H9 (cell line): ENCODE results near the gene C10orf95. TPM values are rescaled to one million over a fixed set of nuclear protein-coding genes. Genes with fewer than 3 reads are reported as not detected.

Experiments
- DNase-seq: peaks from one replicate; pipeline ENCODE4 v3.0.0-alpha.2; 2017
- H2AFZ ChIP-seq: one replicate; pipeline ENCODE4 v1.6.1; 2013; ENCODE audit warnings: mild to moderate bottlenecking, low read length, control low read depth, moderate library complexity
- H2AK5ac ChIP-seq: 2 replicates; pipeline ENCODE4 v1.6.1; 2013; ENCODE audit warnings: low read length, control low read depth, mixed read lengths; ENCODE audit not compliant: insufficient read length
- H2BK120ac ChIP-seq: one replicate; pipeline ENCODE4 v1.6.1; 2013; ENCODE audit warnings: low read depth, mild to moderate bottlenecking, low read length, control low read depth, inconsistent platforms; ENCODE audit not compliant: poor library complexity, severe bottlenecking
- H2BK12ac ChIP-seq: 2 replicates; pipeline ENCODE4 v1.6.1; 2013; ENCODE audit warnings: low read length, control low read depth, mixed read lengths, low read depth; ENCODE audit not compliant: insufficient read length
- H2BK15ac ChIP-seq: 2 replicates; pipeline ENCODE4 v1.6.1; 2013; ENCODE audit warnings: low read depth, low read length, control low read depth
- H2BK20ac ChIP-seq: one replicate; pipeline ENCODE4 v1.6.1; 2013; ENCODE audit warnings: low read depth, mild to moderate bottlenecking, low read length, control low read depth, inconsistent platforms; ENCODE audit not compliant: poor library complexity, severe bottlenecking
- H2BK5ac ChIP-seq: 2 replicates; pipeline ENCODE4 v1.6.1; 2013; ENCODE audit warnings: low read length, control low read depth, mixed read lengths; ENCODE audit not compliant: insufficient read length
- H3K14ac ChIP-seq: 2 replicates; pipeline ENCODE4 v1.6.1; 2013; ENCODE audit warnings: low read length, control low read depth; ENCODE audit not compliant: insufficient read depth
- H3K18ac ChIP-seq: 2 replicates; pipeline ENCODE4 v1.6.1; 2013; ENCODE audit warnings: low read depth, mild to moderate bottlenecking, mixed read lengths, low read length, control low read depth; ENCODE audit not compliant: insufficient read length
- H3K23ac ChIP-seq: 2 replicates; pipeline ENCODE4 v1.6.1; 2013; ENCODE audit warnings: low read length, control low read depth, mixed read lengths, low read depth; ENCODE audit not compliant: insufficient read length
- H3K23me2 ChIP-seq: 2 replicates; pipeline ENCODE4 v1.6.1; 2013; ENCODE audit warnings: low read depth, mild to moderate bottlenecking, mixed read lengths, low read length, control low read depth; ENCODE audit not compliant: insufficient read length, poor library complexity, severe bottlenecking
- H3K27ac ChIP-seq: 2 replicates; pipeline ENCODE4 v1.5.1; 2013; ENCODE audit warnings: low read length, control low read depth, mixed read lengths, low read depth; ENCODE audit not compliant: insufficient read length
- H3K27me3 ChIP-seq: 2 replicates; pipeline ENCODE4 v1.6.1; 2013; ENCODE audit warnings: low read length, control low read depth, inconsistent platforms; ENCODE audit not compliant: insufficient read depth
- H3K4ac ChIP-seq: 2 replicates; pipeline ENCODE4 v1.6.1; 2013; ENCODE audit warnings: low read depth, mild to moderate bottlenecking, control low read depth, inconsistent platforms, low read length, moderate library complexity
- H3K4me1 ChIP-seq: 2 replicates; pipeline ENCODE4 v1.6.1; 2013; ENCODE audit warnings: low read length, control low read depth, inconsistent platforms; ENCODE audit not compliant: insufficient read depth
- H3K4me2 ChIP-seq: 2 replicates; pipeline ENCODE4 v1.6.1; 2013; ENCODE audit warnings: low read length, control low read depth, mixed read lengths; ENCODE audit not compliant: insufficient read length, insufficient read depth
- H3K56ac ChIP-seq: 2 replicates; pipeline ENCODE4 v1.6.1; 2013; ENCODE audit warnings: low read depth, mild to moderate bottlenecking, mixed read lengths, low read length, control low read depth; ENCODE audit not compliant: insufficient read length
- H3K79me1 ChIP-seq: 2 replicates; pipeline ENCODE4 v1.6.1; 2013; ENCODE audit warnings: low read depth, mild to moderate bottlenecking, moderate library complexity, low read length, control low read depth, inconsistent platforms; ENCODE audit not compliant: insufficient read depth, poor library complexity, severe bottlenecking
- H3K79me2 ChIP-seq: 2 replicates; pipeline ENCODE4 v1.6.1; 2013; ENCODE audit warnings: low read length, control low read depth, inconsistent platforms; ENCODE audit not compliant: insufficient read depth
- H3K9ac ChIP-seq: 2 replicates; pipeline ENCODE4 v1.6.1; 2013; ENCODE audit warnings: low read length, control low read depth, mixed read lengths; ENCODE audit not compliant: insufficient read length; ENCODE audit errors: extremely low read depth
- H3K9me3 ChIP-seq: one replicate; pipeline ENCODE4 v1.6.1; 2013; ENCODE audit warnings: low read depth, low read length, inconsistent platforms; ENCODE audit not compliant: control insufficient read depth
- H3T11ph ChIP-seq: one replicate; pipeline ENCODE4 v1.6.1; 2013; ENCODE audit warnings: mild to moderate bottlenecking, low read length, control low read depth, inconsistent platforms
- H4K20me1 ChIP-seq: one replicate; pipeline ENCODE4 v1.6.1; 2013; ENCODE audit not compliant: control insufficient read depth, insufficient read length, insufficient read depth
- H4K5ac ChIP-seq: 2 replicates; pipeline ENCODE4 v1.6.1; 2013; ENCODE audit warnings: low read depth, mild to moderate bottlenecking, mixed read lengths, low read length, control low read depth; ENCODE audit not compliant: insufficient read length
- H4K8ac ChIP-seq: replicated peaks from 2 replicates; pipeline ENCODE4 v1.6.1; 2013; ENCODE audit warnings: low read length, control low read depth, mixed read lengths, low read depth; ENCODE audit not compliant: insufficient read length
- H4K91ac ChIP-seq: 2 replicates; pipeline ENCODE4 v1.6.1; 2013; ENCODE audit warnings: low read depth, mild to moderate bottlenecking, moderate library complexity, mixed read lengths, low read length, control low read depth; ENCODE audit not compliant: insufficient read length
- H3K27ac Mint-ChIP-seq, 3 experiments: 2 replicates in 2 of 3; 3 replicates in 1 of 3; pipeline ENCODE4 v1.8.0; 2020 to 2021; ENCODE audit warnings: mixed read lengths in 3 of 3, mild to moderate bottlenecking in 1 of 3, moderate library complexity in 1 of 3
- H3K27me3 Mint-ChIP-seq: 2 replicates; pipeline ENCODE4 v1.8.0; 2021; ENCODE audit warnings: low read depth, mild to moderate bottlenecking, moderate library complexity, mixed read lengths
- H3K36me3 Mint-ChIP-seq, 3 experiments: 2 replicates in 2 of 3; 3 replicates in 1 of 3; pipeline ENCODE4 v1.8.0; 2020 to 2021; ENCODE audit warnings: low read depth in 3 of 3, mixed read lengths in 3 of 3; ENCODE audit not compliant: insufficient read depth in 1 of 3
- H3K4me1 Mint-ChIP-seq, 2 experiments: 2 replicates each; pipeline ENCODE4 v1.8.0; 2020; ENCODE audit warnings: mixed read lengths in 2 of 2
- H3K4me3 Mint-ChIP-seq, 2 experiments: 2 replicates in 1 of 2; 3 replicates in 1 of 2; pipeline ENCODE4 v1.8.0; 2020 to 2021; ENCODE audit warnings: mild to moderate bottlenecking in 2 of 2, mixed read lengths in 2 of 2, moderate library complexity in 1 of 2
- H3K9me3 Mint-ChIP-seq, 2 experiments: 2 replicates in 1 of 2; 3 replicates in 1 of 2; pipeline ENCODE4 v1.8.0; 2020; ENCODE audit warnings: mild to moderate bottlenecking in 2 of 2, mixed read lengths in 2 of 2, moderate library complexity in 1 of 2
- WGBS: extraction: QIAGEN DNeasy Blood & Tissue Kit; methylation state at CpG from one replicate; pipeline ENCODE4 v1.1.7; 2013; ENCODE audit warnings: missing lambda C conversion rate, low lambda C conversion rate, mixed read lengths; ENCODE audit not compliant: insufficient read length; ENCODE audit errors: extremely low coverage; 5-methylcytosine and 5-hydroxymethylcytosine counted together
- total RNA-seq: library from RNA; stranded (reverse); gene quantifications from 2 replicates; pipeline ENCODE4 v1.2.1, GENCODE V29; 2021
- TF ChIP-seq, protein P1 (sequence below): fragments of 200-600 bp; sonication (generic); conservative IDR thresholded peaks from 3 replicates; pipeline ENCODE4 v1.8.0; 2021; ENCODE audit warnings: antibody characterized with exemption, mild to moderate bottlenecking

Gene C10orf95
- total RNA-seq, 1 experiment from 2014 or later: not detected

GRCh38 chr10:102424916-102425315 lies 26.4 kb downstream of the C10orf95 start:
- Histone ChIP-seq H3K23me2 (peaks cover 18% of the 10 kb centered on the region), H2BK20ac (no peak overlapping the region), H3K4me1 (no peaks in the 10 kb centered on the region; the same call in 1 of the 2 replicates), H3K27me3 (no peaks in the 10 kb centered on the region), H3K9me3 (no peaks in the 10 kb centered on the region), H2BK12ac (no peak overlapping the region), H4K5ac (no peak overlapping the region), H3K27ac (no peak overlapping the region), H3K4ac (no peak overlapping the region), H2BK15ac (no peak overlapping the region), H2BK120ac (no peak overlapping the region), H4K20me1 (no peaks in the 10 kb centered on the region), H3K9ac (no peak overlapping the region), H2AFZ (no peak overlapping the region), H3K18ac (no peak overlapping the region), H3K79me2 (no peaks in the 10 kb centered on the region), H2AK5ac (no peak overlapping the region), H3K79me1 (no peaks in the 10 kb centered on the region), H3T11ph (no peak overlapping the region), H3K23ac (no peak overlapping the region), H4K8ac (no peak overlapping the region), H4K91ac (no peak overlapping the region), H2BK5ac (no peak overlapping the region), H3K4me2 (no peak overlapping the region), H3K14ac (no peak overlapping the region), H3K56ac (no peak overlapping the region)
- peaks cover 4 to 13% of the 10 kb centered on the region in 2 experiments; a peak in 3 of 4 replicates for H3K4me1 Mint-ChIP-seq
- TF ChIP-seq, protein P1, sequence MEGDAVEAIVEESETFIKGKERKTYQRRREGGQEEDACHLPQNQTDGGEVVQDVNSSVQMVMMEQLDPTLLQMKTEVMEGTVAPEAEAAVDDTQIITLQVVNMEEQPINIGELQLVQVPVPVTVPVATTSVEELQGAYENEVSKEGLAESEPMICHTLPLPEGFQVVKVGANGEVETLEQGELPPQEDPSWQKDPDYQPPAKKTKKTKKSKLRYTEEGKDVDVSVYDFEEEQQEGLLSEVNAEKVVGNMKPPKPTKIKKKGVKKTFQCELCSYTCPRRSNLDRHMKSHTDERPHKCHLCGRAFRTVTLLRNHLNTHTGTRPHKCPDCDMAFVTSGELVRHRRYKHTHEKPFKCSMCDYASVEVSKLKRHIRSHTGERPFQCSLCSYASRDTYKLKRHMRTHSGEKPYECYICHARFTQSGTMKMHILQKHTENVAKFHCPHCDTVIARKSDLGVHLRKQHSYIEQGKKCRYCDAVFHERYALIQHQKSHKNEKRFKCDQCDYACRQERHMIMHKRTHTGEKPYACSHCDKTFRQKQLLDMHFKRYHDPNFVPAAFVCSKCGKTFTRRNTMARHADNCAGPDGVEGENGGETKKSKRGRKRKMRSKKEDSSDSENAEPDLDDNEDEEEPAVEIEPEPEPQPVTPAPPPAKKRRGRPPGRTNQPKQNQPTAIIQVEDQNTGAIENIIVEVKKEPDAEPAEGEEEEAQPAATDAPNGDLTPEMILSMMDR: no peak
- H3K4me3 Mint-ChIP-seq: no peak overlapping the region
- no CpG with 5 or more reads among the region's 6 CpGs for WGBS
- DNase-seq: no peak
- H3K27ac Mint-ChIP-seq: no peak overlapping the region
- H3K27me3 Mint-ChIP-seq: peaks cover 12% of the 10 kb centered on the region
- H3K9me3 Mint-ChIP-seq: no peaks in the 10 kb centered on the region
- H3K36me3 Mint-ChIP-seq: peaks cover 6 to 17% (median 16%) of the 10 kb centered on the region in 3 experiments; a peak in 5 of 7 replicates
